Endodermal cell (in vitro differentiated cells): Measurements from ENCODE around the gene MS4A18. TPM values are rescaled to one million over a fixed set of nuclear protein-coding genes. Genes with fewer than 3 reads are reported as not detected.

Experiments used
- DNase-seq: peaks from one replicate; pipeline ENCODE4 v3.0.0-alpha.2; 2017
- H3K27ac ChIP-seq: 2 replicates; pipeline ENCODE4 v1.5.1; 2013; ENCODE audit warnings: mild to moderate bottlenecking, low read depth, low read length, moderate library complexity
- H3K27me3 ChIP-seq: 2 replicates; pipeline ENCODE4 v1.6.1; 2013; ENCODE audit warnings: mild to moderate bottlenecking, low read length, moderate library complexity; ENCODE audit not compliant: insufficient read depth, control insufficient read depth, poor library complexity, severe bottlenecking
- H3K36me3 ChIP-seq: 2 replicates; pipeline ENCODE4 v1.7.0; 2013; ENCODE audit warnings: mild to moderate bottlenecking, low read length, moderate library complexity; ENCODE audit not compliant: control insufficient read depth, insufficient read depth
- H3K4me1 ChIP-seq: one replicate; pipeline ENCODE4 v1.7.0; 2013; ENCODE audit warnings: low read length; ENCODE audit not compliant: control insufficient read depth, insufficient read depth
- H3K4me3 ChIP-seq: 2 replicates; pipeline ENCODE4 v1.5.1; 2013; ENCODE audit warnings: mild to moderate bottlenecking, low read length, moderate library complexity
- H3K9ac ChIP-seq: 2 replicates; pipeline ENCODE4 v1.6.1; 2013; ENCODE audit warnings: mild to moderate bottlenecking, low read length, moderate library complexity; ENCODE audit not compliant: poor library complexity, severe bottlenecking; ENCODE audit errors: extremely low read depth
- H3K9me3 ChIP-seq: 2 replicates; pipeline ENCODE4 v1.6.1; 2013; ENCODE audit warnings: mild to moderate bottlenecking, low read length, moderate library complexity; ENCODE audit not compliant: control insufficient read depth
- H3K27ac Mint-ChIP-seq: 2 replicates; pipeline ENCODE4 v1.8.0; 2020; ENCODE audit warnings: mixed read lengths
- H3K27me3 Mint-ChIP-seq: 2 replicates; pipeline ENCODE4 v1.8.0; 2021; ENCODE audit warnings: mild to moderate bottlenecking, mixed read lengths; ENCODE audit not compliant: insufficient read depth
- H3K36me3 Mint-ChIP-seq: 2 replicates; pipeline ENCODE4 v1.8.0; 2020; ENCODE audit warnings: low read depth, mixed read lengths
- H3K4me1 Mint-ChIP-seq: 2 replicates; pipeline ENCODE4 v1.8.0; 2020; ENCODE audit warnings: mixed read lengths
- H3K4me3 Mint-ChIP-seq: 2 replicates; pipeline ENCODE4 v1.8.0; 2020; ENCODE audit warnings: mild to moderate bottlenecking, moderate library complexity, mixed read lengths
- H3K9me3 Mint-ChIP-seq: 2 replicates; pipeline ENCODE4 v1.8.0; 2020; ENCODE audit warnings: mild to moderate bottlenecking, mixed read lengths
- CTCF ChIP-seq: fragments of 200-600 bp; sonication (generic); conservative IDR thresholded peaks from 2 replicates; pipeline ENCODE4 v1.5.0; 2021; ENCODE audit warnings: antibody characterized with exemption, mild to moderate bottlenecking
- WGBS, 2 experiments: methylation state at CpG; one replicate each; pipeline versions ENCODE4 v1.1.5 to v1.1.7; 2013; ENCODE audit warnings: missing lambda C conversion rate in 2 of 2, mixed read lengths in 1 of 2; ENCODE audit not compliant: insufficient coverage in 1 of 2, insufficient read length in 1 of 2; 5-methylcytosine and 5-hydroxymethylcytosine counted together
- total RNA-seq, 2 donors: library from RNA; stranded (reverse); fragmentation: NEBNext Ultra II Directional in 1 of 2; extraction: Animal tissue kit (Norgen Biotek cat#: 25700) in 1 of 2; gene quantifications; 2 replicates in 1 of 2; 3 replicates in 1 of 2; pipeline ENCODE4 v1.2.1, GENCODE V29; 2021

The MS4A18 gene
- total RNA-seq, 2 donors from 2014 or later, result not detected

GRCh38 chr11:60771146-60771545 is 46.6 kb downstream of the MS4A18 start:
- Mint-ChIP-seq H3K27ac (no peak overlapping the region), H3K9me3 (no peaks in the 10 kb centered on the region), H3K27me3 (peaks cover 42% of the 10 kb centered on the region), H3K4me3 (no peak overlapping the region), H3K4me1 (no peaks in the 10 kb centered on the region), H3K36me3 (no peaks in the 10 kb centered on the region)
- H3K9ac ChIP-seq, result no peak overlapping the region
- TF ChIP-seq CTCF, result no peak
- no peaks in the 10 kb centered on the region for H3K9me3 ChIP-seq
- H3K4me3 ChIP-seq, result no peak overlapping the region
- H3K27ac ChIP-seq, result no peak overlapping the region
- H3K4me1 ChIP-seq, result no peaks in the 10 kb centered on the region
- peaks cover 6% of the 10 kb centered on the region for H3K27me3 ChIP-seq
- H3K36me3 ChIP-seq, result no peaks in the 10 kb centered on the region
- DNase-seq, result no peak
- WGBS, 2 experiments, result 95 to 100% methylated on average over 1 to 4 of the region's 4 CpGs

DNA sequence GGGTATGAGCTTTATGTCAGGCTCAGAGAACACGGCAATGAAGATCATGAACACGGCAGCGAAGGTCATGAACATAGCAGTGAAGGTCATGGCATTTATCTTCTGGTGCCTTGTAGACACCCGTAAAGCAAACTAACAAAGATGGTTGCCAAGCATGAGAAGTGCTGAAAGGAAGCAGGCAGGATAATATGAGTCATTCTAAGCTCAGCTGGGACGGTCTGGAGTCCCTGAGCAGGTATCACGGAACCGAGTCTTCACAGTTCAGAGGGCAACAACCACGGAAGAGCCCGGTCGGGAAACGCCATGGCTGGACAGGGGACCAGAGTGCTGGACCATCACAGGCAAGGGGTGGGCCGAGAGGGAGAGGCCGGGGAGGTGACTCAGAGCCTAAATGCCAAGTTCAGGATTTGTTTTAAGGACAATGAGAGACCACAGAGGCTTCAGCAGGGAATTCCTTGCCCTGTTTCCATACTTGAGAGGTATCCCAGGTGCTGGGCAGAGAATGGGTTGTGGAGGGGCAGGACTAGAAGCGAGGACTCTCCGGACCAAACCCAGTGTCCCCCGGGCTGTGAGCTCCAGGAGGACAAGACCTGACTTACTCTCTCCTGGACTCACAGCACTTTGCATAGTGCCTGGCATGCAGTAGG is 47.5 kb downstream of the MS4A18 start:
- Mint-ChIP-seq H3K4me1 (no peaks in the 10 kb centered on the region), H3K4me3 (no peak overlapping the region), H3K27me3 (peaks cover 38% of the 10 kb centered on the region), H3K36me3 (no peaks in the 10 kb centered on the region), H3K27ac (no peak overlapping the region), H3K9me3 (no peaks in the 10 kb centered on the region)
- WGBS, 2 experiments, result 91 to 92% methylated on average over 13 to 16 of the region's 16 CpGs
- no peak for DNase-seq
- H3K27me3 ChIP-seq, result peaks cover 2% of the 10 kb centered on the region
- no peak for TF ChIP-seq CTCF
- H3K36me3 ChIP-seq, result no peaks in the 10 kb centered on the region
- no peaks in the 10 kb centered on the region for H3K4me1 ChIP-seq
- H3K9ac ChIP-seq, result no peak overlapping the region
- no peaks in the 10 kb centered on the region for H3K9me3 ChIP-seq
- H3K27ac ChIP-seq, result no peak overlapping the region
- H3K4me3 ChIP-seq, result no peak overlapping the region

GRCh38 chr11:60772666-60773065 is 48.1 kb downstream of the MS4A18 start:
- no peak for DNase-seq
- Mint-ChIP-seq H3K9me3 (no peaks in the 10 kb centered on the region), H3K4me3 (no peak overlapping the region), H3K27ac (no peak overlapping the region), H3K36me3 (no peaks in the 10 kb centered on the region), H3K27me3 (peaks cover 36% of the 10 kb centered on the region), H3K4me1 (no peaks in the 10 kb centered on the region)
- Histone ChIP-seq H3K27me3 (no peaks in the 10 kb centered on the region), H3K9me3 (no peaks in the 10 kb centered on the region), H3K4me1 (no peaks in the 10 kb centered on the region), H3K4me3 (no peak overlapping the region), H3K9ac (no peak overlapping the region), H3K36me3 (no peaks in the 10 kb centered on the region), H3K27ac (no peak overlapping the region)
- 92 to 100% methylated on average over 1 to 8 of the region's 8 CpGs for WGBS, 2 experiments
- TF ChIP-seq CTCF, result no peak
